Activated CD8-positive, alpha-beta T cell treated with anti-CD3 and anti-CD28 coated beads, Interleukin-2, amount 10 ng/mL, durations not matched to agents 7 days and 5 days (primary cell): ENCODE measurements around the gene NDUFS7. TPM values are rescaled to one million over a fixed set of nuclear protein-coding genes. Genes with fewer than 3 reads are reported as not detected.

Source experiments
- ATAC-seq: fragments of 150-1000 bp; cut with Tn5 transposase; one replicate; pipeline ENCODE4 v1.10.0; 2021; ENCODE audit warnings: moderate library complexity
- CTCF ChIA-PET: fragments of 350-600 bp; sonication (Branson Sonifier 250); formaldehyde crosslinking; loops from one replicate; lab custom pipeline; 2021; ENCODE audit warnings: antibody characterized with exemption; lab: Charles Lee
- POLR2A ChIA-PET: fragments of 350-600 bp; sonication (Branson Sonifier 250); formaldehyde crosslinking; loops from one replicate; lab custom pipeline; 2021; ENCODE audit warnings: antibody characterized with exemption; lab: Charles Lee
- DNase-seq: peaks from one replicate; pipeline ENCODE4 v3.0.0-alpha.2; 2020
- H3K27ac Mint-ChIP-seq: one replicate; pipeline ENCODE4 v1.8.0; 2021; ENCODE audit warnings: mild to moderate bottlenecking, mixed read lengths
- H3K27me3 Mint-ChIP-seq: one replicate; pipeline ENCODE4 v1.8.0; 2021; ENCODE audit warnings: low read depth, mixed read lengths
- H3K36me3 Mint-ChIP-seq: one replicate; pipeline ENCODE4 v1.8.0; 2021; ENCODE audit warnings: low read depth, mixed read lengths
- H3K4me1 Mint-ChIP-seq: one replicate; pipeline ENCODE4 v1.8.0; 2021; ENCODE audit warnings: low read depth, mixed read lengths
- H3K4me3 Mint-ChIP-seq: one replicate; pipeline ENCODE4 v1.8.0; 2021; ENCODE audit warnings: mild to moderate bottlenecking, mixed read lengths
- H3K9me3 Mint-ChIP-seq: one replicate; pipeline ENCODE4 v1.8.0; 2022; ENCODE audit warnings: mixed read lengths; ENCODE audit not compliant: insufficient read depth
- total RNA-seq, 2 experiments: library from RNA; stranded (reverse); gene quantifications; one replicate each; pipeline ENCODE4 v1.2.3, GENCODE V29; 2021

Gene NDUFS7
- total RNA-seq, 2 experiments from 2014 or later, result 122 to 127 TPM

- H3K4me1 Mint-ChIP-seq, result peaks cover 58% of the 10 kb centered on the region
- DNase-seq (peak; percentile 69), ATAC-seq (peak; percentile 27)
- ChIA-PET CTCF (interaction anchor here (0.9 to 1.3 kb wide), 4 partner anchors 29 to 164 kb away, joined by 4 to 5 read pairs (median 4); no protein-coding TSS in a partner anchor), POLR2A (interaction anchor here (0.5 to 1.7 kb wide), 4 partner anchors 28 to 148 kb away, joined by 3 to 5 read pairs (median 4); partner anchors contain the start of genes CIRBP and FAM174C)
- H3K36me3 Mint-ChIP-seq, result peaks cover 33% of the 10 kb centered on the region
- H3K27ac Mint-ChIP-seq, result peak overlapping the region; percentile 92
- no peaks in the 10 kb centered on the region for H3K9me3 Mint-ChIP-seq
- no peaks in the 10 kb centered on the region for H3K27me3 Mint-ChIP-seq
- peak overlapping the region; percentile 91 for H3K4me3 Mint-ChIP-seq
Measured at GRCh38 chr19:1408300-1409203, 24.8 kb downstream of the NDUFS7 start.

- peak overlapping the region; percentile 92 for H3K27ac Mint-ChIP-seq
- DNase-seq, result no peak
- no peaks in the 10 kb centered on the region for H3K9me3 Mint-ChIP-seq
- ChIA-PET POLR2A (interaction anchor here (1.7 to 1.8 kb wide), 3 partner anchors 11 to 140 kb away, joined by 4 to 5 read pairs (median 5); partner anchors contain the start of genes CIRBP and FAM174C), CTCF (interaction anchor here (0.9 to 1.3 kb wide), 5 partner anchors 28 to 165 kb away, joined by 4 to 5 read pairs (median 4); no protein-coding TSS in a partner anchor)
- no peaks in the 10 kb centered on the region for H3K27me3 Mint-ChIP-seq
- H3K36me3 Mint-ChIP-seq, result peaks cover 33% of the 10 kb centered on the region
- peak overlapping the region; percentile 91 for H3K4me3 Mint-ChIP-seq
- no peak for ATAC-seq
- H3K4me1 Mint-ChIP-seq, result peaks cover 60% of the 10 kb centered on the region
Measured at GRCh38 chr19:1409204-1410005, 25.7 kb downstream of the NDUFS7 start.

- Mint-ChIP-seq H3K27ac (peak overlapping the region; percentile 92), H3K4me1 (peaks cover 65% of the 10 kb centered on the region), H3K27me3 (no peaks in the 10 kb centered on the region), H3K36me3 (peaks cover 39% of the 10 kb centered on the region), H3K4me3 (peak overlapping the region; percentile 91), H3K9me3 (no peaks in the 10 kb centered on the region)
- ChIA-PET CTCF (interaction anchor here (1.2 kb wide), 1 partner anchor 165 kb away, joined by 5 read pairs; no protein-coding TSS in a partner anchor), POLR2A (interaction anchor here (1.7 to 1.8 kb wide), 3 partner anchors 10 to 141 kb away, joined by 4 to 5 read pairs (median 5); partner anchors contain the start of genes CIRBP and FAM174C)
- ATAC-seq, result no peak
- peak; percentile 31 for DNase-seq
Measured at GRCh38 chr19:1410136-1410786, 26.6 kb downstream of the NDUFS7 start.

- Mint-ChIP-seq H3K9me3 (no peaks in the 10 kb centered on the region), H3K27ac (peak overlapping the region; percentile 92), H3K4me1 (peaks cover 70% of the 10 kb centered on the region), H3K27me3 (no peaks in the 10 kb centered on the region), H3K4me3 (peak overlapping the region; percentile 91), H3K36me3 (peaks cover 41% of the 10 kb centered on the region)
- CTCF ChIA-PET, result interaction anchor here (1.2 kb wide), 1 partner anchor 166 kb away, joined by 5 read pairs; no protein-coding TSS in a partner anchor
- ATAC-seq (no peak), DNase-seq (no peak)
- POLR2A ChIA-PET, result interaction anchor here (1.0 to 1.8 kb wide), 3 partner anchors 10 to 142 kb away, joined by 3 to 5 read pairs (median 5); partner anchors contain the start of gene CIRBP
Measured at GRCh38 chr19:1410789-1411188, 27.1 kb downstream of the NDUFS7 start.

- CTCF ChIA-PET, result no interaction called here
Measured at GRCh38 chr19:1411255-1412191, 27.8 kb downstream of the NDUFS7 start.

GRCh38 chr19:1412323-1412923 is 28.7 kb downstream of the NDUFS7 start:
- DNase-seq (no peak), ATAC-seq (no peak)
- ChIA-PET POLR2A (no interaction called here), CTCF (interaction anchor here (0.9 to 1.0 kb wide), 2 partner anchors 15 to 168 kb away, joined by 3 to 6 read pairs; no protein-coding TSS in a partner anchor)
- peaks cover 45% of the 10 kb centered on the region for H3K36me3 Mint-ChIP-seq
- no peaks in the 10 kb centered on the region for H3K27me3 Mint-ChIP-seq
- H3K9me3 Mint-ChIP-seq, result no peaks in the 10 kb centered on the region
- H3K4me1 Mint-ChIP-seq, result peaks cover 70% of the 10 kb centered on the region
- H3K4me3 Mint-ChIP-seq, result peak overlapping the region; percentile 48
- peak overlapping the region; percentile 83 for H3K27ac Mint-ChIP-seq

More at GRCh38 chr19:1411255-1412191, 27.8 kb downstream of the NDUFS7 start:
- ATAC-seq (no peak), DNase-seq (peak; percentile 70)
- Mint-ChIP-seq H3K27me3 (no peaks in the 10 kb centered on the region), H3K36me3 (peaks cover 42% of the 10 kb centered on the region), H3K9me3 (no peaks in the 10 kb centered on the region), H3K27ac (peak overlapping the region; percentile 92), H3K4me3 (peak overlapping the region; percentile 91), H3K4me1 (peaks cover 73% of the 10 kb centered on the region)
- POLR2A ChIA-PET, result interaction anchor here (1.0 to 1.8 kb wide), 2 partner anchors 9 to 30 kb away, joined by 3 to 5 read pairs; no protein-coding TSS in a partner anchor

GRCh38 chr19:1412995-1413800 is 29.5 kb downstream of the NDUFS7 start:
- Mint-ChIP-seq H3K36me3 (peaks cover 51% of the 10 kb centered on the region), H3K4me1 (peaks cover 73% of the 10 kb centered on the region), H3K27ac (no peak overlapping the region), H3K9me3 (no peaks in the 10 kb centered on the region), H3K4me3 (no peak overlapping the region), H3K27me3 (no peaks in the 10 kb centered on the region)
- POLR2A ChIA-PET, result interaction anchor here (0.5 kb wide), 1 partner anchor 1039 kb away, joined by 3 read pairs; no protein-coding TSS in a partner anchor
- CTCF ChIA-PET, result interaction anchor here (0.9 to 1.0 kb wide), 2 partner anchors 14 to 169 kb away, joined by 3 to 6 read pairs; no protein-coding TSS in a partner anchor
- no peak for DNase-seq
- no peak for ATAC-seq

- peak overlapping the region; percentile 63 for H3K27ac Mint-ChIP-seq
- no peak for DNase-seq
- H3K9me3 Mint-ChIP-seq, result no peaks in the 10 kb centered on the region
- no peak for ATAC-seq
- POLR2A ChIA-PET, result no interaction called here
- no peak overlapping the region for H3K4me3 Mint-ChIP-seq
- peaks cover 48% of the 10 kb centered on the region for H3K4me1 Mint-ChIP-seq
- H3K36me3 Mint-ChIP-seq, result peaks cover 49% of the 10 kb centered on the region
- CTCF ChIA-PET, result no interaction called here
- no peaks in the 10 kb centered on the region for H3K27me3 Mint-ChIP-seq
Measured at GRCh38 chr19:1416014-1416841, 32.5 kb downstream of the NDUFS7 start.
